HL-60 (cell line): Measurements from ENCODE around the gene PP2D1.

Experiments
- GABPA ChIP-seq: IDR thresholded peaks from 2 replicates; pipeline ENCODE4 v1.6.1; 2012; ENCODE audit warnings: low read depth
- SPI1 ChIP-seq: IDR thresholded peaks from 2 replicates; pipeline ENCODE4 v1.6.1; 2012; ENCODE audit warnings: low read depth, mild to moderate bottlenecking, borderline replicate concordance
- TF ChIP-seq, protein P1 (sequence below): IDR thresholded peaks from one replicate; pipeline ENCODE4 v1.5.1; 2011; ENCODE audit warnings: low read length, control low read depth, inconsistent platforms; ENCODE audit not compliant: insufficient read depth

DNA sequence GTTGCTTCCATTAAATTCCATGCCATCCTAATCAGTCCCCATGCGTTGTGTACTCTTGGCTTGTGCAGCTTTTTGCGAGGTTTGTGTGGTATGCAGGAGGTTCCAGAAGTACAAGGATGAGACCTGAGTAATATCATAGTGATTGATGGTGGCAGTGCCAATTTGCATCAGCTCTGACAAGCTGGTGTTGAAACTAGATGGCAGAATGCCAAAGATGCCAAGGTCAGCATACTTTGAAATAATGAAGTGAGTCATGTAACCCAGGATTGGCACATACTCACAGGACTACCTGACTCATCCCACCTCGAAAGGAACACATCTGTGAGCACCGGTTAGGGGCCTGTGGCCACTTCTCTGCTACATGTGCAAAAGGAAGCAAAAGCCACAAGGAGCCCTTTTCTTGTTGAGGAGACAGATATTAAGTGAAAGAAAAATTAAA is 42.5 kb upstream of the PP2D1 start:
- TF ChIP-seq SPI1 (0 out of 2 replicates have a peak, but pooled peaks have one; percentile 11), GABPA (no peak)
- TF ChIP-seq, protein P1, sequence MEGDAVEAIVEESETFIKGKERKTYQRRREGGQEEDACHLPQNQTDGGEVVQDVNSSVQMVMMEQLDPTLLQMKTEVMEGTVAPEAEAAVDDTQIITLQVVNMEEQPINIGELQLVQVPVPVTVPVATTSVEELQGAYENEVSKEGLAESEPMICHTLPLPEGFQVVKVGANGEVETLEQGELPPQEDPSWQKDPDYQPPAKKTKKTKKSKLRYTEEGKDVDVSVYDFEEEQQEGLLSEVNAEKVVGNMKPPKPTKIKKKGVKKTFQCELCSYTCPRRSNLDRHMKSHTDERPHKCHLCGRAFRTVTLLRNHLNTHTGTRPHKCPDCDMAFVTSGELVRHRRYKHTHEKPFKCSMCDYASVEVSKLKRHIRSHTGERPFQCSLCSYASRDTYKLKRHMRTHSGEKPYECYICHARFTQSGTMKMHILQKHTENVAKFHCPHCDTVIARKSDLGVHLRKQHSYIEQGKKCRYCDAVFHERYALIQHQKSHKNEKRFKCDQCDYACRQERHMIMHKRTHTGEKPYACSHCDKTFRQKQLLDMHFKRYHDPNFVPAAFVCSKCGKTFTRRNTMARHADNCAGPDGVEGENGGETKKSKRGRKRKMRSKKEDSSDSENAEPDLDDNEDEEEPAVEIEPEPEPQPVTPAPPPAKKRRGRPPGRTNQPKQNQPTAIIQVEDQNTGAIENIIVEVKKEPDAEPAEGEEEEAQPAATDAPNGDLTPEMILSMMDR = no peak
